Measurements from ENCODE around the gene SH3GLB2. TPM values are rescaled to one million over a fixed set of nuclear protein-coding genes. Genes with fewer than 3 reads are reported as not detected.
"Not testable (repeated sequence)": the region's sequence is repeated elsewhere in the genome, so short reads cannot be mapped to it uniquely, and the experiment has no call there.

SH3GLB2 gene
- total RNA-seq, 1 experiment from 2014 or later: 58.3 TPM

DNA sequence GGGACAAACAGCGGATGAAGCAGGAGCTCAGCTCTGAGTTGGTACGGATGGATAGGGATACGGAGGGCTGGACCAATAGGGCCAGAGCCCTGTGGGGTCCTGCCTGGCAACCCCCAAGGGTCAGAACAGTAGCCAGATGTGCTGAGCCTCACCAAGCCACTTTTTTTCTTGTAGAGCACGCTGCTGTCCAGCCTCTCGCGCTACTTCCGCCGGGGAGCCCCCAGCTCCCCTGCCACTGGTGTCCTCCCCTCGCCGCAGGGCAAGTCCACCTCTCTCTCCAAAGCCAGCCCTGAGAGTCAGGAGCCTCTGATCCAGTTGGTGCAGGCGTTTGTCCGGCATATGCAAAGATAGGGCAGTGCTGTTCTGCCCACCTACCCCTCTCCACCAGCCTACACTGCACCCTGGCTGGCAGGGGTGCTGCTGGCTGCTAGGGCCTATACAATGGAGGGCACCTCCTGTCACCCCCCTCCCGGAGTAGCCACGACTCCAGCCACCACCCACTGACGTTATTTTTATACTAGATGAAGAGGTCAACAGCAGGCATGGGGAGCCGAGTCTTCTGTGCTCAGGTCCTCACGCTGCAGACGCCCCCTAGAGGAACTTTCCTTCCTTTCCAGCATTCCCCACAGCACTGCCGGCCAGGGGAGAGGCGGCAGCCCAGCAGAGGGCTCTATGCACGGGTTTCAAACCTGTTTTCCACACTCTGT is 21.6 kb downstream of the SH3GLB2 start:
- TSS peak; percentile 63 for BruUV-seq (replicated peaks)
- Mint-ChIP-seq H3K27ac (ENCODE audit: low read depth, unreplicated experiment) (no peak overlapping the region), H3K36me3 (ENCODE audit: insufficient read depth, unreplicated experiment) (peaks cover 61% of the 10 kb centered on the region), H3K4me3 (ENCODE audit: unreplicated experiment) (no peak overlapping the region), H3K9me3 (ENCODE audit: unreplicated experiment) (no peaks in the 10 kb centered on the region), H3K4me1 (ENCODE audit: insufficient read depth, unreplicated experiment) (no peaks in the 10 kb centered on the region), H3K27me3 (ENCODE audit: insufficient read depth, unreplicated experiment) (no peaks in the 10 kb centered on the region)
- DNase-seq (ENCODE audit: unreplicated experiment): peak; percentile 73
- POLR2A ChIA-PET: no interaction called here
- intact Hi-C loops (cut with micrococcal nuclease): loop anchor here (5.0 kb wide), 1 partner anchor 154 kb away; no protein-coding TSS in a partner anchor
- CTCF ChIA-PET: interaction anchor here (0.5 to 3.8 kb wide), 18 partner anchors 9 to 1707 kb away, joined by 3 to 22 read pairs (median 4); no protein-coding TSS in a partner anchor
- TF ChIP-seq, protein P1, sequence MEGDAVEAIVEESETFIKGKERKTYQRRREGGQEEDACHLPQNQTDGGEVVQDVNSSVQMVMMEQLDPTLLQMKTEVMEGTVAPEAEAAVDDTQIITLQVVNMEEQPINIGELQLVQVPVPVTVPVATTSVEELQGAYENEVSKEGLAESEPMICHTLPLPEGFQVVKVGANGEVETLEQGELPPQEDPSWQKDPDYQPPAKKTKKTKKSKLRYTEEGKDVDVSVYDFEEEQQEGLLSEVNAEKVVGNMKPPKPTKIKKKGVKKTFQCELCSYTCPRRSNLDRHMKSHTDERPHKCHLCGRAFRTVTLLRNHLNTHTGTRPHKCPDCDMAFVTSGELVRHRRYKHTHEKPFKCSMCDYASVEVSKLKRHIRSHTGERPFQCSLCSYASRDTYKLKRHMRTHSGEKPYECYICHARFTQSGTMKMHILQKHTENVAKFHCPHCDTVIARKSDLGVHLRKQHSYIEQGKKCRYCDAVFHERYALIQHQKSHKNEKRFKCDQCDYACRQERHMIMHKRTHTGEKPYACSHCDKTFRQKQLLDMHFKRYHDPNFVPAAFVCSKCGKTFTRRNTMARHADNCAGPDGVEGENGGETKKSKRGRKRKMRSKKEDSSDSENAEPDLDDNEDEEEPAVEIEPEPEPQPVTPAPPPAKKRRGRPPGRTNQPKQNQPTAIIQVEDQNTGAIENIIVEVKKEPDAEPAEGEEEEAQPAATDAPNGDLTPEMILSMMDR (IDR thresholded peaks at IDR 0.05; ENCODE audit: unreplicated experiment): peak; percentile 76

- no peaks in the 10 kb centered on the region for H3K27me3 Mint-ChIP-seq (ENCODE audit: insufficient read depth, unreplicated experiment)
- ChIA-PET POLR2A (interaction anchor here (1.1 to 1.7 kb wide), 2 partner anchors 8 to 12 kb away, joined by 4 to 9 read pairs; no protein-coding TSS in a partner anchor), CTCF (interaction anchor here (0.6 to 3.8 kb wide), 9 partner anchors 8 to 289 kb away, joined by 3 to 22 read pairs (median 4); no protein-coding TSS in a partner anchor)
- no peak overlapping the region for H3K27ac Mint-ChIP-seq (ENCODE audit: low read depth, unreplicated experiment)
- no TSS peak for BruUV-seq (replicated peaks)
- TF ChIP-seq, protein P1 (IDR thresholded peaks at IDR 0.05; ENCODE audit: unreplicated experiment): no peak
- DNase-seq (ENCODE audit: unreplicated experiment): no peak
- H3K4me1 Mint-ChIP-seq (ENCODE audit: insufficient read depth, unreplicated experiment): no peaks in the 10 kb centered on the region
- H3K36me3 Mint-ChIP-seq (ENCODE audit: insufficient read depth, unreplicated experiment): peaks cover 68% of the 10 kb centered on the region
- H3K4me3 Mint-ChIP-seq (ENCODE audit: unreplicated experiment): no peak overlapping the region
- no peaks in the 10 kb centered on the region for H3K9me3 Mint-ChIP-seq (ENCODE audit: unreplicated experiment)
- intact Hi-C loops (cut with micrococcal nuclease): loop anchor here (5.0 kb wide), 1 partner anchor 153 kb away; no protein-coding TSS in a partner anchor
These were observed 22.7 kb downstream of the SH3GLB2 start for GRCh38 chr9:129005336-129005997.

- DNase-seq (ENCODE audit: unreplicated experiment); intact Hi-C loops (cut with micrococcal nuclease); BruUV-seq (replicated peaks); H3K4me1 Mint-ChIP-seq (ENCODE audit: insufficient read depth, unreplicated experiment); H3K4me3 Mint-ChIP-seq (ENCODE audit: unreplicated experiment); H3K27ac Mint-ChIP-seq (ENCODE audit: low read depth, unreplicated experiment); H3K27me3 Mint-ChIP-seq (ENCODE audit: insufficient read depth, unreplicated experiment); H3K9me3 Mint-ChIP-seq (ENCODE audit: unreplicated experiment): not testable (repeated sequence)
- H3K36me3 Mint-ChIP-seq (ENCODE audit: insufficient read depth, unreplicated experiment): peaks cover 75% of the 10 kb centered on the region
- ChIA-PET CTCF (interaction anchor here (0.6 to 0.9 kb wide), 8 partner anchors 10 to 1056 kb away, joined by 3 to 5 read pairs (median 4); no protein-coding TSS in a partner anchor), POLR2A (interaction anchor here (0.7 to 1.7 kb wide), 4 partner anchors 10 to 29 kb away, joined by 3 to 9 read pairs (median 3); no protein-coding TSS in a partner anchor)
These were observed 24.0 kb downstream of the SH3GLB2 start for GRCh38 chr9:129004173-129004572.

DNA sequence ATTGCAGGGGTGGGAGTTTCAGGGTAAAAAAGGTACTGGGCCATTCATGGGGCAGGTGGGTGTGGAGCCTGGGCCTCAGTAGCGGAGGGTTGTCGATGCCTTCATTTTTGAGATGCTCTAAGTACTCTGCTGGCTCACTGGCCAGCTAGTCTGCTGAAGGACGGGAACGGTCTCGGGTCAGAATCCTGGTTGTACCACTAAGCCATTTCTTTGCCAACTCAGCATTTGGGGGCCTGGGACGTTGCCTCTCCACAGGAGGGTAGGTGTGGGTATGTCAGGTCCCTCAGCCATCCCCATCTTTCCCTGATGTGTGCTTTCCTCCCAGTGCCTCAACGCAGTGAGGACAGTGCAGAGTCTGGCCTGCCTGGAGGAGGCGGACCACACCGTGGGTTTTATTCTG is 25.1 kb downstream of the SH3GLB2 start:
- H3K9me3 Mint-ChIP-seq (ENCODE audit: unreplicated experiment): no peaks in the 10 kb centered on the region
- ChIA-PET CTCF (no interaction called here), POLR2A (interaction anchor here (1.0 kb wide), 1 partner anchor 169 kb away, joined by 3 read pairs; no protein-coding TSS in a partner anchor)
- no peaks in the 10 kb centered on the region for H3K4me1 Mint-ChIP-seq (ENCODE audit: insufficient read depth, unreplicated experiment)
- intact Hi-C loops (cut with micrococcal nuclease): no loop called here
- no TSS peak for BruUV-seq (replicated peaks)
- TF ChIP-seq, protein P1 (IDR thresholded peaks at IDR 0.05; ENCODE audit: unreplicated experiment): no peak
- H3K27ac Mint-ChIP-seq (ENCODE audit: low read depth, unreplicated experiment): peak overlapping the region; percentile 39
- DNase-seq (ENCODE audit: unreplicated experiment): no peak
- peaks cover 79% of the 10 kb centered on the region for H3K36me3 Mint-ChIP-seq (ENCODE audit: insufficient read depth, unreplicated experiment)
- no peaks in the 10 kb centered on the region for H3K27me3 Mint-ChIP-seq (ENCODE audit: insufficient read depth, unreplicated experiment)
- no peak overlapping the region for H3K4me3 Mint-ChIP-seq (ENCODE audit: unreplicated experiment)

All from MCF 10A (cell line).